K562 (cell line): Measurements from ENCODE around the gene LRRC8E. TPM values are rescaled to one million over a fixed set of nuclear protein-coding genes. Genes with fewer than 3 reads are reported as not detected.

Experiments
- BCOR ChIP-seq: fragments of 450-650 bp; IDR thresholded peaks from 2 replicates; pipeline ENCODE4 v1.6.1; 2016
- FOXP1 ChIP-seq: sonication (generic); formaldehyde crosslinking; IDR thresholded peaks from 2 replicates; pipeline ENCODE4 v1.8.0; 2022; ENCODE audit warnings: mild to moderate bottlenecking, missing genetic modification reagents
- HNRNPL ChIP-seq: fragments of 200-400 bp; formaldehyde crosslinking; IDR thresholded peaks from 2 replicates; pipeline ENCODE4 v1.6.1; 2017; ENCODE audit warnings: low read depth, mild to moderate bottlenecking, low read length
- NELFE ChIP-seq: IDR thresholded peaks from 2 replicates; pipeline ENCODE4 v1.6.1; 2011; ENCODE audit warnings: mild to moderate bottlenecking; ENCODE audit not compliant: insufficient read depth, insufficient read length
- POLR2AphosphoS2 ChIP-seq: IDR thresholded peaks from 2 replicates; pipeline ENCODE4 v1.6.1; 2012; ENCODE audit warnings: low read length, improper control_type of control experiment
- POLR2B ChIP-seq: fragments of 450-650 bp; IDR thresholded peaks from 2 replicates; pipeline ENCODE4 v1.6.1; 2018; ENCODE audit warnings: low read depth; ENCODE audit not compliant: partially characterized antibody
- RBFOX2 ChIP-seq: fragments of 200-400 bp; formaldehyde crosslinking; IDR thresholded peaks from 2 replicates; pipeline ENCODE4 v1.6.1; 2017; ENCODE audit warnings: low read depth, mild to moderate bottlenecking, low read length, moderate library complexity
- RBM17 ChIP-seq: fragments of 200-400 bp; formaldehyde crosslinking; IDR thresholded peaks from 2 replicates; pipeline ENCODE4 v1.6.1; 2017; ENCODE audit warnings: low read depth, mild to moderate bottlenecking, low read length, borderline replicate concordance
- polyA plus RNA-seq, 8 experiments: library from polyadenylated mRNA; depleted of rRNA in 4 of 8; stranded (reverse) in 5 of 8; unstranded in 3 of 8; fragments of >200 nt; fragmentation: Nextera tagmentation in 2 of 8; fragmentation: Illumina TruSeq in 1 of 8; extraction: Ambion mirVana in 2 of 8; extraction: Trizol in 1 of 8; gene quantifications; 2 replicates each; pipeline versions ENCODE4 v1.2.1 to v1.2.3, GENCODE V29; 2011 to 2014; ENCODE audit warnings: inconsistent platforms in 1 of 8, missing spikeins in 1 of 8
- total RNA-seq, 7 experiments: library from RNA; depleted of rRNA in 6 of 7; stranded (reverse); fragments of >200 nt in 6 of 7; fragmentation: Illumina TruSeq in 2 of 7; extraction: Trizol in 2 of 7; gene quantifications; 2 replicates each; pipeline versions ENCODE4 v1.2.1 to v1.2.3, GENCODE V29; 2011 to 2021; ENCODE audit warnings: low replicate concordance in 1 of 7
- TF ChIP-seq, protein P1 (sequence below): IDR thresholded peaks from 2 replicates; pipeline ENCODE4 v1.6.1; 2011; ENCODE audit not compliant: insufficient read length; ENCODE audit errors: extremely low read depth
- TF ChIP-seq, protein P2 (sequence below): fragments of 200-800 bp; sonication (Bioruptor generic); IDR thresholded peaks from 2 replicates; pipeline ENCODE4 v1.6.1; 2017; ENCODE audit warnings: missing genetic modification characterization, missing compliant biosample characterization

Gene LRRC8E
- total and polyA plus RNA-seq, 9 of the 15 experiments (the other 6 are each of a cell fraction or from before 2014, with no cell fraction given) = 0.08 to 5.7 (median 3.5) TPM; not detected in 1

DNA sequence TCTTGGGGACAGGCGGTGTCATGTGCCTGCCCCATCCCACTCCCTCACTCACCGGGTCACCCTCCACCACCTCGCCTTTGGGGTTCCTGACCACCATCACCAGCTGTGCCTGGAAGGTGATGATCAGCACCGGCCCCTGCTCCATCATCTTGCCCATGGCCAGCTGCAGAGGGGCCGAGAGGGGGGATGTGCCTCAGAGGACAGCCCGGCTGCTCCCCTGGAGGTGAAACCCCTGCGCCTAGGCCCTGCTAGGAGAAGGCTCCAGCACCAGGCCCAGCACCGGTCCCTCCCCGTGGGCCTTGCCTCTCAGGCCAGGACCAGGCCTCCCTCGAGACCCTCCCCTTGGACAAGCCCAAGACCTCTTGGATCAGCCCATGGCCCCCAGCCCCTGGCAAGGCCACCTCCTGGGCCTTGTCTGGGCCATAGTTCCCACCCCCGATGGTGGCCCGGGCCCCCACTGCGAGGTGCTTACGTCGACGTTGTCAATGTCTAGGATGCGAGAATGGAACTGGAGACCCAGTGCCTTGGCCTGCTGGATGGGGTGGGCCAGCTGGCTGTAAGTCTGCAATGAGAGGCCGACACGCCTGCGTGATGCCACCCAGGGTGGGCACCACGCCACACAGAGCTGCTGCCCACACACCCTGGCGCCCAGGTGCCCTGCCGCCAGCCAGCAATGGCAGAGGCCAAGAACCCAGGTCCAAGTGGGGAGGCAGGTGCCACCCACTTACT, 39.5 kb downstream of the LRRC8E start (continued):
- TF ChIP-seq, protein P1, sequence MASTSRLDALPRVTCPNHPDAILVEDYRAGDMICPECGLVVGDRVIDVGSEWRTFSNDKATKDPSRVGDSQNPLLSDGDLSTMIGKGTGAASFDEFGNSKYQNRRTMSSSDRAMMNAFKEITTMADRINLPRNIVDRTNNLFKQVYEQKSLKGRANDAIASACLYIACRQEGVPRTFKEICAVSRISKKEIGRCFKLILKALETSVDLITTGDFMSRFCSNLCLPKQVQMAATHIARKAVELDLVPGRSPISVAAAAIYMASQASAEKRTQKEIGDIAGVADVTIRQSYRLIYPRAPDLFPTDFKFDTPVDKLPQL = no peak
- TF ChIP-seq POLR2AphosphoS2 = peak; percentile 66; the same call in 1 of the 2 replicates
- TF ChIP-seq RBFOX2 = peak; percentile 65
- no peak for TF ChIP-seq RBM17
- TF ChIP-seq FOXP1 (CRISPR knock-in tag) = 0 out of 2 replicates have a peak, but pooled peaks have one; percentile 43
- TF ChIP-seq BCOR = no peak
- 0 out of 2 replicates have a peak, but pooled peaks have one; percentile 72 for TF ChIP-seq HNRNPL
- peak; percentile 47 for TF ChIP-seq POLR2B
- TF ChIP-seq, protein P2, sequence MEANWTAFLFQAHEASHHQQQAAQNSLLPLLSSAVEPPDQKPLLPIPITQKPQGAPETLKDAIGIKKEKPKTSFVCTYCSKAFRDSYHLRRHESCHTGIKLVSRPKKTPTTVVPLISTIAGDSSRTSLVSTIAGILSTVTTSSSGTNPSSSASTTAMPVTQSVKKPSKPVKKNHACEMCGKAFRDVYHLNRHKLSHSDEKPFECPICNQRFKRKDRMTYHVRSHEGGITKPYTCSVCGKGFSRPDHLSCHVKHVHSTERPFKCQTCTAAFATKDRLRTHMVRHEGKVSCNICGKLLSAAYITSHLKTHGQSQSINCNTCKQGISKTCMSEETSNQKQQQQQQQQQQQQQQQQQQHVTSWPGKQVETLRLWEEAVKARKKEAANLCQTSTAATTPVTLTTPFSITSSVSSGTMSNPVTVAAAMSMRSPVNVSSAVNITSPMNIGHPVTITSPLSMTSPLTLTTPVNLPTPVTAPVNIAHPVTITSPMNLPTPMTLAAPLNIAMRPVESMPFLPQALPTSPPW (CRISPR knock-in tag) = 0 out of 2 replicates have a peak, but pooled peaks have one; percentile 13
- TF ChIP-seq NELFE = no peak
